ENCODE measurements around the gene TMEM39B.
"Not testable (repeated sequence)": the region's sequence is repeated elsewhere in the genome, so short reads cannot be mapped to it uniquely, and the experiment has no call there.

TMEM39B gene

GRCh38 chr1:32068957-32069588, 3.7 kb upstream of the TMEM39B start:
- DNase-seq (ENCODE audit: low read depth), result no peak

GRCh38 chr1:32071758-32072621, 749 bp upstream of the TMEM39B start:
- DNase-seq (ENCODE audit: low read depth), result peak; percentile 43

DNA sequence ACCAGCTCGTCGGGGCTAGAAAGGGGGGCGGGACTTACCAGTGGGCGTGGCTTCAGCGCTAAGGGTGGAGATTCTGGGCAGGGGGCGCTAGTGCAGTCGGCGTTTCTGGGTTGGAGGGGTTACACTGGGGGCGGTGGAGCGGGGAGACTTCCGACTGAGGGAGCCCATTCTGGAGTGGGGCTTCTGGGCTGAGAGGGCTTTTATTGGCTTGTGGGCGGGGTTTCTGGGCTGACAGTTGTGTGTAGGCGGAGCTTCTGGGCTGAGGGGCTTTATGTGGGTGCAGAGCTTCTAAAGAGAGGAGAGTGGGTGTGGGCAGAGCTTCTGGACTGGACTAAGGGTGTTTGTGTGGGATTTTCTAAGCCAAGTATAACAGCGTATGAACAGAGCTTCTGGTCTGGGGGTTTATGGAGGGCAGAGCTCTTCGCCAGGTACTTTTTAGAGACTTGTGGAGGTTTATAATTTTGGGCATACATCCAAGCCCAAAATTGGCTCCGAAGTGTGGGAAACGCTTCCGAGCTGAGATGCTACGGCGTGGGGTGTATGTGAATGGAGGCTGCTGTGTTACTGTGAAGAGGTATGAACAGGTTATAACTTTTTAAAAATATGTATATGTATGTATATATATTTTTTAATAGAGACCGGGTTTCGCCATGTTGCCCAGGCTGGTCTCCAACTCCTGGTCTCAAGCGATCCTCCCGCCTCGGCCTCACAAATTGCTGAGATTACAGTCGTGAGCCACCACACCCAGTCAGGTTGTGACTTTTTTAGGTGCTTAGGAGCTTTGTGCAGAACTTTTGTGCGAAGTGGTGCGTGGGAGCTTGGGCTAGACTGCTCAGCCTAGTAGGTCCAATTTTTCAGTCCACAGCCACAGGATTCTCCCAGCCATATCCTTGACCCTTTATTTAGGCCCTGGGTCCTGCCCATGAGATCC, 825 bp downstream of the TMEM39B start:
- no peak for DNase-seq (ENCODE audit: low read depth)

- no peak for DNase-seq (ENCODE audit: low read depth)
Measured at GRCh38 chr1:32074841-32075240, 2.1 kb downstream of the TMEM39B start.

DNA sequence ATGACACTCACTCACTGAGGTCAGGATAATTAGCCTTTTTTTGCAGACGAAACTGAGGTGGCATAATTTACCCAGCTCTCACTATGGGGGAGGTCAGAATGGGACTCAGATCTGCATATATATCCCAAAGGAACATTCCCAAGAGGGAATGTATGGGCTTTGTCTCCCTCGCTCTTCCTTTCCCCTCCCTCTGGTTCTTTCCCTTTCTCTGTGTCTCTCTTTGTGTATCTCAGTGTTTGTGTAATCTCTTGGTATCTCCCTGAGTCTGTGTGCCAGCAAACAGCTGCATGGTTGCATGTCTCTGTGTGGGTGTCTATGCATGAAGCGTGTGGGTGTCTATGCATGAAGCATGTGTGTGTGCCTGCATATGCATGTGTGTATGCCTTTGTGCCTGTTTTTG, 4.7 kb downstream of the TMEM39B start:
- no peak for DNase-seq (ENCODE audit: low read depth)

DNA sequence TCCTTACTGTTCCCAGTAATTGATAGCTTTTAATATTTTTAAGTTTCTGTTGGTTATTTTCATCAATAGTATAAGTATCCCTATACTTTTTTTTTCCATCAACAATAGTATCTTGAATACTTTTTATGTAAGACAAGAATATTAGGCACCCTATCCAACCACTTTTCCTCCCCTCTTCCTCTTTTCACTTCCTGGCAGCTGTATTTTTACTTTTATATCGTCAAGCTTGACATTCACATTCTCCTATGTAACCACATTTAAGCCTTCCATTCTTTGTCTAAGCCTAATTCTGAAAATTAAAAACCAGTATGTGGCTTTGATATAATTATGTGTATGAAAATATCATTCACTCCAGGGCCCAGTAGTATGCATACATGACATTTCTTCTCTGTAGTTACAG, 9.3 kb downstream of the TMEM39B start:
- DNase-seq (ENCODE audit: low read depth), result no peak

- not testable (repeated sequence) for DNase-seq (ENCODE audit: low read depth)
Measured at GRCh38 chr1:32086381-32086780, 13.6 kb downstream of the TMEM39B start.

- DNase-seq (ENCODE audit: low read depth), result no peak
Measured at GRCh38 chr1:32091176-32091575, 18.4 kb downstream of the TMEM39B start.

DNA sequence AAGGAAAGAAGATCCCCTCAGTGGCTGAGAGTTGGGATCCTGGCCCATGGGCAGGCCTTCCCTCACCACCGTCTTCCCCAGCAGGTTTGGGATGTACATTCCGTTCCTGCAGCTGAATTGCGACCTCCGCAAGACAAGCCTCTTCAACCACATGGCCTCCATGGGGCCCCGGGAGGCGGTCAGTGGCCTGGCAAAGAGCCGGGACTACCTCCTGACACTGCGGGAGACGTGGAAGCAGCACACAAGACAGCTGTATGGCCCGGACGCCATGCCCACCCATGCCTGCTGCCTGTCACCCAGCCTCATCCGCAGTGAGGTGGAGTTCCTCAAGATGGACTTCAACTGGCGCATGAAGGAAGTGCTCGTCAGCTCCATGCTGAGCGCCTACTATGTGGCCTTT, 18.9 kb downstream of the TMEM39B start:
- no peak for DNase-seq (ENCODE audit: low read depth)

DNA sequence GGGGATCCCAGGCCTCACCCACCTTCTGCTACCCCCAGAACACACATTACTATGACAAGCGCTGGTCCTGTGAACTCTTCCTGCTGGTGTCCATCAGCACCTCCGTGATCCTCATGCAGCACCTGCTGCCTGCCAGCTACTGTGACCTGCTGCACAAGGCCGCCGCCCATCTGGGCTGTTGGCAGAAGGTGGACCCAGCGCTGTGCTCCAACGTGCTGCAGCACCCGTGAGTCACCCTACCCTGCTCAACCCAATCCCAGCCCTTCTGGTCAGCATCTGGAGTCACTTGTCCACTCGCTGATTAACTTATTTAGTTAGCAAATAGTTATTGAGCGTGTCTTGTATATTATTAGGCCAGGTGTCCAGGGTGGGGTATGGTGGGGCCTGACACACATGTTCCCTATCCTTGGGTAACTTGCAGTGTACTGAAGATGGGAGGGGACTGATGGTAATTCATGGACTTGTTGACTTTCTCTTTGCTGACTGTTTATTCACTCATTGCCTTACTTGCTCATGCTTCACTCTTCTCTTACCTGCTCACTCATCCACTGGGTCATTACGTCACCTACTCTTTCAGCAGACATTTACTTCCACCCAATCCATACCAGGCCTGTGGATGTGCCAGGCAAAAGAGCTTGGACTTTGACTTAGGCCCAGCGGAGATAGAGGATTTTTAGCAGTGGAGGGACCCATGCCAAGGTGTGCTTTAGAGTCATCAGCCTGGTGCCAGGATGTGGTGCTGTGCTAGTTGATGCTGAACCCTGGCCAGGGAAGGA, 22.2 kb downstream of the TMEM39B start:
- no peak for DNase-seq (ENCODE audit: low read depth)

DNA sequence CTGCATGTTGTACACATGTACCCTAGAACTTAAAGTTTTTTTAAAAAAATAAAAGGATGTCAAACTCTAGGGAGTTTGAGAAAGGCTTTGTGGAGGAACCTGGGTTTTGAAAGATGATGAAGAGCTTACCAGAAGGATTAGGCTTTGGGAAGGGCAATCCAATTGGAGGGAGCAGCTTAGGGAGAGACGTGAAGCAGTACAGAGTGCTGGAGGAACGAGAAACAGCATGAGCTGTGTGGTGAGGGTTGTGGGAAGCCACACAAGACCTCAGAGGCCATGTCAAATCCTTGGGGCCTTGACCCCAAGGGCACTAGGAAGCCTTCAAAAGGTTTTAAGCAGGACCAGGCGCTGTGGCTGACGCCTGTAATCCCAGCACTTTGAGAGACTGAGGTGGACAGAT, 26.7 kb downstream of the TMEM39B start:
- DNase-seq (ENCODE audit: low read depth), result no peak

GRCh38 chr1:32100359-32100758, 27.6 kb downstream of the TMEM39B start:
- no peak for DNase-seq (ENCODE audit: low read depth)

- DNase-seq (ENCODE audit: low read depth), result peak; percentile 59
Measured at GRCh38 chr1:32100807-32101708, 28.3 kb downstream of the TMEM39B start.

DNA sequence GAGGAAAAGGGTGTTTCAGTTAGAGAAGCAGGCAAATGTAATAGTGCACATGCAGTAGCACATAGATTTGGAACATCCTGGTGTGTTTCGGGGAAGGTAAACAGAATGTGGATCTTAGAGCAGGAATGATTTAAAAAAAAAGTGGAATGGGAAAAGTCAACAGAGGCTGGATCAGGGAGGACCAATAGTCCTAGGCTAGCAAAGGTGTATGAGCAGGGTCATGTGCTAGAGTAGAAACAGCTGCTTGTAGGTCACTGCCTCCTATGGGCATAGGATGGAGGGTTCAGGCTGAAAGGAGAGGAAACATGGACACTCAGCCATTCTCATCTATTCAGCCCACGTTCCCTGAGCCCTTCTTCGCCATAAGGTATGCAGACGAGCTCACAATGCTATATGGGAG, 31.4 kb downstream of the TMEM39B start:
- no peak for DNase-seq (ENCODE audit: low read depth)

- no peak for DNase-seq (ENCODE audit: low read depth)
Measured at GRCh38 chr1:32105338-32105737, 32.6 kb downstream of the TMEM39B start.

- DNase-seq (ENCODE audit: low read depth), result no peak
Measured at GRCh38 chr1:32106663-32107275, 34.0 kb downstream of the TMEM39B start.

DNA sequence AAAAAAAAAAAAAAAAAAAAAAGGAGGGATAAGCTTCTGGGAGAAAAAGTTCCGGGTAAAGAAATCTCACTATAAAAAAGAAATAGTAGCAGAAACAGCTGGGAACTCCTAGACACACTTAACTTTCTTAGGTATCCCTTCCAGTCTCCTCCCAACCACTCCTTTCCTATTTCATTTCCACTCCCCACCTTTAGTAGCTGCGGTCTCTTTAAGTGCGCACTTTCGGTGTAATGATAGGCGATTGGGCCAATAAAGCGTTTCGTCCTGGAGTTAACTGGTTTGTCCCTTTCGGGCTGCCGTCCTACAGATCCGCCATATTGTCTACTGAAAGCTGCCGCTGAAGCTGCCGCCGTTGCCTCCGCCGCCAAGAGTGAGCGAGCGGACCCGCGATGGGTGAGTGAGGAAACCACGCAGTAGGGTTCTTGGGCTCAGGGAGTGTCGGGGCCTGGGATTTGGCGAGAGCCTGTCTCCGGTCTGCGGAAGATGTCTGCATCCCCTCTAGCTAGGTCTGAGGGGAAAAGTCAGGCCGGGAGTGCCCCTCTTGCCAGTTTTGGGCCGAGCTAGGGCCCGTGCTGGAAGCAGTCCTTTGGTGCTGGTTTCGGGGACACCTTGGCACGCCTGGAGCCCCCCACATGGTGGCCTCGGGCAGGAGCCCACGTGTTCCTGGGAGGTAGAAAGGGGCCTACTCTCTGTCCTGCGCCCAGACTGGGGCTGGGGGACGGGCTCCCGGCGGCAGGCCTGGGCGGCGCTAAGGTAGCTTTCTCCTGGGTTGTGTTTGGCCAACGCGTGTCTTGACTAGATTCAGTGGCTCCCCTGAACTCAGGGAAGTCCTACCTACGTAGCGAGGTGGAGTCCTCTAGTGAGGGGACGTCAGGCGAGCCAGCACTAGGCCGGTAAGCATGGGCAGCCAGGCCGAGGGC, 35.3 kb downstream of the TMEM39B start, which contains the start of gene KPNA6:
Gene KPNA6 (plus strand): TSS at position 315 of the 920 bp plus-strand sequence. CDS start 75 bp downstream, at position 390.
- peak; percentile 91 for DNase-seq (ENCODE audit: low read depth)

- no peak for DNase-seq (ENCODE audit: low read depth)
Measured at GRCh38 chr1:32111040-32111623, 38.4 kb downstream of the TMEM39B start.

- no peak for DNase-seq (ENCODE audit: low read depth)
Measured at GRCh38 chr1:32111789-32112188, 39.0 kb downstream of the TMEM39B start.

Data from HS-5 (cell line).